NCI-H1092 treated with DMSO at 0.1 percent for 48 hours (cell line): ENCODE data around the gene GREM2.

Experiments
- DNase-seq: peaks from one replicate; lab custom pipeline; 2025; lab: John Stamatoyannopoulos, UW

Gene GREM2

GRCh38 chr1:240610636-240611035 lies 1.3 kb downstream of the GREM2 start:
- DNase-seq: no peak

- DNase-seq: no peak
Measured at GRCh38 chr1:240609527-240610060, 2.4 kb downstream of the GREM2 start.

GRCh38 chr1:240608707-240609106 lies 3.2 kb downstream of the GREM2 start:
- peak; percentile 19 for DNase-seq

- DNase-seq: no peak
Measured at GRCh38 chr1:240607006-240607405, 4.9 kb downstream of the GREM2 start.

GRCh38 chr1:240602189-240602588 lies 9.8 kb downstream of the GREM2 start:
- DNase-seq: no peak

- no peak for DNase-seq
Measured at GRCh38 chr1:240599830-240600229, 12.1 kb downstream of the GREM2 start.

GRCh38 chr1:240599299-240599698 lies 12.7 kb downstream of the GREM2 start:
- DNase-seq: no peak

- no peak for DNase-seq
Measured at GRCh38 chr1:240598216-240599001, 13.5 kb downstream of the GREM2 start.

GRCh38 chr1:240597153-240597745 lies 14.7 kb downstream of the GREM2 start:
- DNase-seq: no peak

GRCh38 chr1:240595476-240595875 lies 16.5 kb downstream of the GREM2 start:
- DNase-seq: no peak

GRCh38 chr1:240591564-240591963 lies 20.4 kb downstream of the GREM2 start:
- DNase-seq: no peak

GRCh38 chr1:240591078-240591477 lies 20.9 kb downstream of the GREM2 start:
- no peak for DNase-seq

- DNase-seq: no peak
Measured at GRCh38 chr1:240589585-240590110, 22.3 kb downstream of the GREM2 start.

GRCh38 chr1:240586006-240586405 lies 25.9 kb downstream of the GREM2 start:
- DNase-seq: no peak

- no peak for DNase-seq
Measured at GRCh38 chr1:240582953-240583352, 29.0 kb downstream of the GREM2 start.

GRCh38 chr1:240579511-240579910 lies 32.4 kb downstream of the GREM2 start:
- no peak for DNase-seq

GRCh38 chr1:240577095-240577494 lies 34.9 kb downstream of the GREM2 start:
- DNase-seq: no peak

GRCh38 chr1:240575981-240576662 lies 35.8 kb downstream of the GREM2 start:
- DNase-seq: no peak

- no peak for DNase-seq
Measured at GRCh38 chr1:240572328-240572727, 39.6 kb downstream of the GREM2 start.

- no peak for DNase-seq
Measured at GRCh38 chr1:240571782-240572181, 40.2 kb downstream of the GREM2 start.

- DNase-seq: no peak
Measured at GRCh38 chr1:240567066-240567465, 44.9 kb downstream of the GREM2 start.

- no peak for DNase-seq
Measured at GRCh38 chr1:240562779-240563178, 49.2 kb downstream of the GREM2 start.
